NCI-H82 treated with DMSO at 0.1 percent for 48 hours (cell line): ENCODE measurements around the gene TPX2.

Source experiments
- DNase-seq: peaks from one replicate; lab custom pipeline; 2025; ENCODE audit not compliant: unreplicated experiment; lab: John Stamatoyannopoulos, UW

TPX2 gene

GRCh38 chr20:31705598-31706597 lies 33.2 kb upstream of the TPX2 start:
- no peak for DNase-seq

GRCh38 chr20:31706607-31707257 lies 32.4 kb upstream of the TPX2 start:
- DNase-seq, result no peak

- no peak for DNase-seq
Measured at GRCh38 chr20:31707258-31707615, 31.9 kb upstream of the TPX2 start.

GRCh38 chr20:31707994-31708735 lies 30.9 kb upstream of the TPX2 start:
- DNase-seq, result peak; percentile 87

GRCh38 chr20:31708736-31709534 lies 30.2 kb upstream of the TPX2 start:
- no peak for DNase-seq

GRCh38 chr20:31709939-31710338 lies 29.2 kb upstream of the TPX2 start:
- DNase-seq, result peak; percentile 54

GRCh38 chr20:31710423-31711108 lies 28.5 kb upstream of the TPX2 start:
- no peak for DNase-seq

- DNase-seq, result no peak
Measured at GRCh38 chr20:31711179-31712111, 27.6 kb upstream of the TPX2 start.

- DNase-seq, result no peak
Measured at GRCh38 chr20:31712112-31712553, 27.0 kb upstream of the TPX2 start.

- no peak for DNase-seq
Measured at GRCh38 chr20:31712564-31713311, 26.4 kb upstream of the TPX2 start.

GRCh38 chr20:31713312-31714273 lies 25.5 kb upstream of the TPX2 start:
- DNase-seq, result no peak

- no peak for DNase-seq
Measured at GRCh38 chr20:31715766-31716165, 23.3 kb upstream of the TPX2 start.

GRCh38 chr20:31716351-31716750 lies 22.7 kb upstream of the TPX2 start:
- DNase-seq, result no peak

- no peak for DNase-seq
Measured at GRCh38 chr20:31716818-31717477, 22.1 kb upstream of the TPX2 start.

- no peak for DNase-seq
Measured at GRCh38 chr20:31717478-31718201, 21.4 kb upstream of the TPX2 start.
